ENCODE results near the gene ZNF628.

DNA sequence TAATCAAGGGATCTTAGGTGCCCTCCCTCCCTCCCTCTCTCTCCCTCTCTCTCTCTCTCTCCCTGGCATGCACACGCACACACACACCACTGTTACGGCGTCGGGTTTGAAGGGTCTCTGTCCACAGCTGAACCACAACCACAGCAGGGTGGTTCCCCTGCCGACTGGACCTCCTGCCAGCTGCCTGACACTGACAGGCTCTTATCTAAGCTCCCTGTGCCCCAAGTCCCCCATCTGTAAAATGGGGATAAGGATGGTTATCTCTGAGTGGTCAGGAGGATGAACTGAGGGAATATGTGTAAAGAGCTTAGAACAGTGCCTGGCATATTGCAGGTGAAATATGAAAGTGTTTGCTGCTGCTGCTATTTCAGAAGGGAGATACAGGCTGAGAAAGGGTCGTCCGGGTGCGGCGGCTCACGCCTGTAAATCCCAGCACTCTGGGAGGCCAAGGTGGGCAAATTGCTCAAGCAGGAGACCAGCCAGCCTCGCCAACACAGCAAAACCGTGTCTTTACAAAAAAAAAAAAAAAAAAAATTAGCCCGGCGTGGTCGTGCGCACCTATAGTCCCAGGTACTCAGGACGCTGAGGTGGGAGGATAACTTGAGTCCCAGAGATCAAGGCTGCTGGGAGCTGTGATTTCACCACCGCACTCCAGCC, 32.5 kb upstream of the ZNF628 start:
- TF ChIP-seq, protein P1, sequence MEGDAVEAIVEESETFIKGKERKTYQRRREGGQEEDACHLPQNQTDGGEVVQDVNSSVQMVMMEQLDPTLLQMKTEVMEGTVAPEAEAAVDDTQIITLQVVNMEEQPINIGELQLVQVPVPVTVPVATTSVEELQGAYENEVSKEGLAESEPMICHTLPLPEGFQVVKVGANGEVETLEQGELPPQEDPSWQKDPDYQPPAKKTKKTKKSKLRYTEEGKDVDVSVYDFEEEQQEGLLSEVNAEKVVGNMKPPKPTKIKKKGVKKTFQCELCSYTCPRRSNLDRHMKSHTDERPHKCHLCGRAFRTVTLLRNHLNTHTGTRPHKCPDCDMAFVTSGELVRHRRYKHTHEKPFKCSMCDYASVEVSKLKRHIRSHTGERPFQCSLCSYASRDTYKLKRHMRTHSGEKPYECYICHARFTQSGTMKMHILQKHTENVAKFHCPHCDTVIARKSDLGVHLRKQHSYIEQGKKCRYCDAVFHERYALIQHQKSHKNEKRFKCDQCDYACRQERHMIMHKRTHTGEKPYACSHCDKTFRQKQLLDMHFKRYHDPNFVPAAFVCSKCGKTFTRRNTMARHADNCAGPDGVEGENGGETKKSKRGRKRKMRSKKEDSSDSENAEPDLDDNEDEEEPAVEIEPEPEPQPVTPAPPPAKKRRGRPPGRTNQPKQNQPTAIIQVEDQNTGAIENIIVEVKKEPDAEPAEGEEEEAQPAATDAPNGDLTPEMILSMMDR (IDR thresholded peaks at IDR 0.05), result no peak
- no peak for TF ChIP-seq POLR2A (IDR thresholded peaks at IDR 0.05)
